T-cell (primary cell): Measurements from ENCODE around the gene MMRN2. TPM values are rescaled to one million over a fixed set of nuclear protein-coding genes. Genes with fewer than 3 reads are reported as not detected.

Experiments
- total RNA-seq, 35 experiments: library from RNA in 6 of 35; stranded (reverse) in 6 of 35; fragments of 120-200 nt in 1 of 35; gene quantifications; one replicate each; pipeline versions ENCODE4 v1.2.1 to v1.2.4 and lab custom pipeline; 2013 to 2026

The MMRN2 gene
- total RNA-seq, 5 donors from 2014 or later (not counting 1 experiment from before 2014, with no cell fraction given) = 0.09 to 0.96 (median 0.33) TPM; not detected in 1

Other genes with a start within 250 kb of the MMRN2 start
- 10 to 100 TPM in 4 of 5 donors, 1 to 10 TPM in 1; 7.8 to 15.0 (median 11.4) TPM for gene BMPR1A, start 201.0 kb downstream of the MMRN2 start, total RNA-seq
- under 1 TPM in 3 of 5 donors, not detected in 2; 0.41 to 0.66 (median 0.44) TPM for gene SNCG, start 984 bp upstream of the MMRN2 start, total RNA-seq
- gene ADIRF, start 10.9 kb upstream of the MMRN2 start, total RNA-seq = under 1 TPM in 3 of 5 donors, not detected in 2; 0.41 to 0.76 (median 0.66) TPM
- not detected for gene FAM25A, start 62.7 kb upstream of the MMRN2 start, total RNA-seq
- 10 to 100 TPM; 71.0 to 89.2 (median 82.9) TPM for gene GLUD1, start 137.2 kb upstream of the MMRN2 start, total RNA-seq
- 10 to 100 TPM; 20.9 to 29.3 (median 22.1) TPM for gene SHLD2, start 137.6 kb upstream of the MMRN2 start, total RNA-seq